Endothelial cell of umbilical vein (primary cell): ENCODE results near the gene MELTF. TPM values are rescaled to one million over a fixed set of nuclear protein-coding genes. Genes with fewer than 3 reads are reported as not detected.

ENCODE experiments used
- BruUV-seq: library from RNA; stranded (reverse); fragments of 400-500 nt; replicated peaks from 2 replicates; lab custom pipeline; 2021; lab: Mats Ljungman, UMichigan
- CTCF ChIA-PET: fragments of 300-600, 350-600 bp; sonication (Branson Sonifier 250); formaldehyde crosslinking; loops from one replicate; lab custom pipeline; 2021; ENCODE audit warnings: antibody characterized with exemption, inconsistent platforms; lab: Charles Lee
- POLR2A ChIA-PET: fragments of 300-600, 350-600 bp; sonication (Branson Sonifier 250); formaldehyde crosslinking; loops from one replicate; lab custom pipeline; 2021; ENCODE audit warnings: antibody characterized with exemption, inconsistent platforms; lab: Charles Lee
- DNase-seq: peaks from one replicate; pipeline ENCODE4 v3.0.0-alpha.2; 2011; ENCODE audit warnings: low read depth, low spot score
- FAIRE-seq: peaks from 2 replicates; lab custom pipeline; 2011; peaks lifted over from hg19 to GRCh38; lab: Jason Lieb, UNC
- H2AFZ ChIP-seq: 2 replicates; pipeline ENCODE4 v1.6.0; 2012; ENCODE audit warnings: low read depth, low read length, control low read depth, inconsistent platforms
- H3K27ac ChIP-seq: 2 replicates; pipeline ENCODE4 v1.5.1; 2011; ENCODE audit warnings: low read depth, mild to moderate bottlenecking, control low read depth, low read length, moderate library complexity; ENCODE audit not compliant: insufficient read depth
- H3K27me3 ChIP-seq, 2 experiments: 2 replicates each; pipeline versions ENCODE4 v1.6.0 to v1.6.1; 2011; ENCODE audit warnings: low read length in 2 of 2, mixed read lengths in 1 of 2; ENCODE audit not compliant: control insufficient read depth in 2 of 2, insufficient read depth in 2 of 2
- H3K36me3 ChIP-seq, 2 experiments: 2 replicates in 1 of 2; 3 replicates in 1 of 2; pipeline ENCODE4 v1.5.1; 2011; ENCODE audit warnings: low read length in 2 of 2, mild to moderate bottlenecking in 1 of 2, moderate library complexity in 1 of 2; ENCODE audit not compliant: control insufficient read depth in 2 of 2, insufficient read depth in 2 of 2; ENCODE audit errors: extremely low read depth in 1 of 2
- H3K4me1 ChIP-seq: 3 replicates; pipeline ENCODE4 v1.5.1; 2011; ENCODE audit warnings: mild to moderate bottlenecking, low read length; ENCODE audit not compliant: control insufficient read depth, insufficient read depth; ENCODE audit errors: extremely low read depth
- H3K4me2 ChIP-seq: 2 replicates; pipeline ENCODE4 v1.6.1; 2011; ENCODE audit warnings: low read length, control low read depth, mixed read lengths; ENCODE audit not compliant: insufficient read depth
- H3K4me3 ChIP-seq, 3 experiments: fragments of 200-600 bp in 1 of 3; sonication (generic), shearing (Covaris generic) in 1 of 3; replicated peaks in 1 of 3; 2 replicates each; pipeline ENCODE4 v1.5.1; 2011 to 2016; ENCODE audit warnings: control low read depth in 3 of 3, low read length in 3 of 3, mild to moderate bottlenecking in 2 of 3, inconsistent platforms in 1 of 3, low read depth in 1 of 3, moderate library complexity in 1 of 3; ENCODE audit not compliant: insufficient read depth in 1 of 3
- H3K79me2 ChIP-seq: 2 replicates; pipeline ENCODE4 v1.6.0; 2012; ENCODE audit warnings: low read length, inconsistent platforms; ENCODE audit not compliant: control insufficient read depth, insufficient read depth
- H3K9ac ChIP-seq: replicated peaks from 2 replicates; pipeline ENCODE3; 2011; ENCODE audit warnings: low read length, control low read depth; ENCODE audit not compliant: insufficient read depth; ENCODE audit errors: extremely low read depth
- H3K9me1 ChIP-seq: replicated peaks from 3 replicates; pipeline ENCODE4 v1.6.0; 2011; ENCODE audit warnings: mild to moderate bottlenecking, low read length; ENCODE audit not compliant: control insufficient read depth, insufficient read depth; ENCODE audit errors: extremely low read depth
- H3K9me3 ChIP-seq: replicated peaks from 2 replicates; pipeline ENCODE4 v1.5.1; 2012; ENCODE audit warnings: low read length, inconsistent platforms; ENCODE audit not compliant: control insufficient read depth, insufficient read depth
- H4K20me1 ChIP-seq: replicated peaks from 2 replicates; pipeline ENCODE3; 2011; ENCODE audit warnings: mild to moderate bottlenecking, low read length; ENCODE audit not compliant: control insufficient read depth, insufficient read depth; ENCODE audit errors: extremely low read depth
- CTCF ChIP-seq, 2 donors: IDR thresholded peaks; 1 replicate in 1 of 2; 2 replicates in 1 of 2; pipeline ENCODE4 v1.5.1; 2011; ENCODE audit warnings: low read length in 2 of 2, mild to moderate bottlenecking in 2 of 2, moderate library complexity in 2 of 2, control low read depth in 1 of 2, inconsistent platforms in 1 of 2, low read depth in 1 of 2; ENCODE audit not compliant: insufficient read depth in 1 of 2; ENCODE audit errors: extremely low read depth in 1 of 2
- FOS ChIP-seq: IDR thresholded peaks from 2 replicates; pipeline ENCODE4 v1.6.1; 2011; ENCODE audit warnings: mild to moderate bottlenecking, low read length, moderate library complexity, borderline replicate concordance; ENCODE audit not compliant: insufficient read depth
- GATA2 ChIP-seq: IDR thresholded peaks from 2 replicates; pipeline ENCODE4 v1.7.0; 2011; ENCODE audit warnings: low read depth, mild to moderate bottlenecking, moderate library complexity, mixed read lengths, low read length; ENCODE audit not compliant: insufficient read length, insufficient read depth
- MYC ChIP-seq: IDR thresholded peaks from one replicate; pipeline ENCODE4 v1.6.1; 2011; ENCODE audit warnings: mild to moderate bottlenecking, low read depth, low read length
- POLR2A ChIP-seq: IDR thresholded peaks from 2 replicates; pipeline ENCODE4 v1.6.1; 2012; ENCODE audit warnings: low read depth, mild to moderate bottlenecking, control low read depth, low read length
- POLR2AphosphoS5 ChIP-seq: IDR thresholded peaks from 2 replicates; pipeline ENCODE4 v1.6.1; 2012; ENCODE audit warnings: low read depth, mild to moderate bottlenecking, control low read depth, low read length, moderate library complexity; ENCODE audit not compliant: insufficient read depth
- dilution Hi-C: fragments of 300-500 bp; cut with MboI; formaldehyde crosslinking; loops from one replicate; pipeline ENCODE4 v1.15.0; 2019; ENCODE audit warnings: low sequenced_read_pairs; ENCODE audit not compliant: extremely low pct_ligation_motif_present
- intact Hi-C: fragments of 100-400 bp; cut with micrococcal nuclease; formaldehyde crosslinking; loops from one replicate; pipeline ENCODE4 v1.10.0; 2022
- polyA plus RNA-seq, 4 experiments: library from polyadenylated mRNA; depleted of rRNA in 3 of 4; stranded (reverse) in 3 of 4; unstranded in 1 of 4; fragments of >200 nt; gene quantifications; 2 replicates each; pipeline versions ENCODE4 v1.2.1 to v1.2.3, GENCODE V29; 2011 to 2012; ENCODE audit warnings: missing spikeins in 1 of 4
- total RNA-seq: library from RNA; stranded (reverse); gene quantifications from 2 replicates; pipeline ENCODE4 v1.2.3, GENCODE V29; 2021

The MELTF gene
- total and polyA plus RNA-seq, 2 donors (not counting 3 experiments of a cell fraction or from before 2014, with no cell fraction given) = 0.59 to 2.3 TPM

GRCh38 chr3:196963631-196963953 is 66.0 kb downstream of the MELTF start:
- H3K9me3 ChIP-seq = no peaks in the 10 kb centered on the region
- ChIA-PET CTCF (no interaction called here), POLR2A (no interaction called here)
- H3K27ac ChIP-seq = no peak overlapping the region
- no TSS peak for BruUV-seq
- no peaks in the 10 kb centered on the region for H4K20me1 ChIP-seq
- dilution Hi-C loops = no loop called here
- DNase-seq = no peak
- H3K4me2 ChIP-seq = no peak overlapping the region
- no peaks in the 10 kb centered on the region for H3K36me3 ChIP-seq
- no peak overlapping the region for H2AFZ ChIP-seq
- no peaks in the 10 kb centered on the region for H3K27me3 ChIP-seq
- no peaks in the 10 kb centered on the region for H3K79me2 ChIP-seq
- H3K4me1 ChIP-seq = peaks cover 3% of the 10 kb centered on the region
- no peaks in the 10 kb centered on the region for H3K9me1 ChIP-seq
- TF ChIP-seq FOS = no peak
- TF ChIP-seq POLR2AphosphoS5 = no peak
- no peak for TF ChIP-seq CTCF (IDR thresholded peaks at IDR 0.05; ENCODE audit: extremely low read depth in 1 of 2, insufficient read depth in 1 of 2, low read depth in 1 of 2, low read length in 2 of 2)
- TF ChIP-seq POLR2A = no peak
- no peak for TF ChIP-seq GATA2
- TF ChIP-seq MYC = no peak
- intact Hi-C loops = no loop called here
- no peak overlapping the region for H3K9ac ChIP-seq
- no peak overlapping the region for H3K4me3 ChIP-seq
- no peak for FAIRE-seq
